GM12864 (cell line): ENCODE data around the gene VPS16.

ENCODE experiments used
- DNase-seq: peaks from one replicate; pipeline ENCODE4 v3.0.0-alpha.2; 2011; ENCODE audit warnings: low read depth
- H3K4me3 ChIP-seq: 2 replicates; pipeline ENCODE4 v1.5.1; 2011; ENCODE audit warnings: mild to moderate bottlenecking, low read depth, low read length, control low read depth
- TF ChIP-seq, protein P1 (sequence below): IDR thresholded peaks from 2 replicates; pipeline ENCODE4 v1.5.1; 2011; ENCODE audit warnings: low read depth, mild to moderate bottlenecking, moderate library complexity, low read length, control low read depth, inconsistent platforms; ENCODE audit errors: missing control alignments

Gene VPS16

DNA sequence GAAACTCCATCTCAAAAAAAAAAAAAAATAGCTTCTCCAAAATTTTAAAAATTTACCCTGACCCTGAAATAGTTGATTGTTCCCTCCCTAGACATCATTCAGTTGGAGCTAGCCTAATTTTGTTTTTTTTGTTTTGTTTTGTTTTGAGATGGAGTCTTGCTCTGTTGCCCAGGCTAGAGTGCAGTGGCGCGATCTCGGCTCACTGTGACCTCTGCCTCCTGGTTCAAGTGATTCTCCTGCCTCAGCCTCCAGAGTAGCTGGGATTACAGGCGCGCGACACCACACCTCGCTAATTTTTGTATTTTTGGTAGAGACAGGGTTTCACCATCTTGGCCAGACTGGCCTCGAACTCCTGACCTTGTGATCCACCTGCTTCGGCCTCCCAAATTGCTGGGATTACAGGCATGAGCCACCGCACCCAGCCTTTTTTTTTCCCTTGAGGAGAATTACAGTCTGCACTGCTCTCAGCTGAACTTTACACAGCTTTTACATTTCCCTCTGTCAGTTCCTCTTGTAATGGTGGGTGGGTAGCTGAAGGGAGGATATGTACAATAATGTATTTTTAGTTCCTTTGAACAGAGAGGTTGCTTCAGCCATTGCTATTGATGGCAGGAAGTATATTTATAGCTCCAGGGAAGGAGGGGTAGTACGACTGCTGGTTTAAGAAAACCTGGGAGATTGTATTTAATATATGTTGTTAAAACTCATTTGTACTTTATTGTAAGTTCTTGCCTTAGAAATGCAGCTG lies 60.5 kb downstream of the VPS16 start:
- no peak overlapping the region for H3K4me3 ChIP-seq
- DNase-seq, result no peak
- TF ChIP-seq, protein P1, sequence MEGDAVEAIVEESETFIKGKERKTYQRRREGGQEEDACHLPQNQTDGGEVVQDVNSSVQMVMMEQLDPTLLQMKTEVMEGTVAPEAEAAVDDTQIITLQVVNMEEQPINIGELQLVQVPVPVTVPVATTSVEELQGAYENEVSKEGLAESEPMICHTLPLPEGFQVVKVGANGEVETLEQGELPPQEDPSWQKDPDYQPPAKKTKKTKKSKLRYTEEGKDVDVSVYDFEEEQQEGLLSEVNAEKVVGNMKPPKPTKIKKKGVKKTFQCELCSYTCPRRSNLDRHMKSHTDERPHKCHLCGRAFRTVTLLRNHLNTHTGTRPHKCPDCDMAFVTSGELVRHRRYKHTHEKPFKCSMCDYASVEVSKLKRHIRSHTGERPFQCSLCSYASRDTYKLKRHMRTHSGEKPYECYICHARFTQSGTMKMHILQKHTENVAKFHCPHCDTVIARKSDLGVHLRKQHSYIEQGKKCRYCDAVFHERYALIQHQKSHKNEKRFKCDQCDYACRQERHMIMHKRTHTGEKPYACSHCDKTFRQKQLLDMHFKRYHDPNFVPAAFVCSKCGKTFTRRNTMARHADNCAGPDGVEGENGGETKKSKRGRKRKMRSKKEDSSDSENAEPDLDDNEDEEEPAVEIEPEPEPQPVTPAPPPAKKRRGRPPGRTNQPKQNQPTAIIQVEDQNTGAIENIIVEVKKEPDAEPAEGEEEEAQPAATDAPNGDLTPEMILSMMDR, result no peak

DNA sequence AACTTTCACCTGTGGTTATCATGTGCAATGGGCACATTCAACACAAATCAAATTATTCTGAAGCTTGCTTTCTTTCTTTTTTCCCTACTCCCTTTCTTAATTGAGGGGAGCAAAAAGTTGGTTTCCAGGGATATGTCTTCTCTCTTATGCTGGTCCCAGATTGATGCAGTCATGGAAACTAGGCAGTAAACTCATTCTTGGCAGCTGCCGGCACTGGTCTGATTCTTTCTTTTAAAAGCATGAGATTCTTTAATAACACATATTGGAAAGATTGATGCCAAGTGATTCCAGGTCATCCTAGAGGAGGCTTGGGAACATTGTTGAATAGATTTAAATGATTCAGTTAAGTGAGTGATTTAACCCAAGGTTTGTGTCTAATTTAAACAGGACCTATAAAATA lies 61.7 kb downstream of the VPS16 start:
- DNase-seq, result no peak
- no peak overlapping the region for H3K4me3 ChIP-seq
- TF ChIP-seq, protein P1, result no peak

DNA sequence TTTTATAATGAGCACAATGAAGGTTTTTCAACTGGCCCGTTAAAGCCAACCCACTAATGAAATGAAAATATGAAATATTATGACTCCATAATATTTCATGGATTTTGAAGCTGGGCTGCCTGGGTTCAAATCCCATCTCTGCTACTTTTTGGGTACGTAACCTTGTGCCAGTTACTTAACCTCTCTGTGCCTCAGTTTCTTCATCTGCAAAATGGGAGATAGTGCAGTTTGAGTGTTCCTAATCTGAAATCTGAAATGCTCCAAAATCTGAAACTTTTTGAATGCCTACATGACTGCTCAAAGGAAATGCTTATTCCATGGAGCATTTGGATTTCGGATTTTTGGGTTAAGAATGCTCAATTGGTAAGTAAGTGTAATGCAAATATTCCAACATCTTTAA lies 62.3 kb downstream of the VPS16 start:
- TF ChIP-seq, protein P1, result no peak
- DNase-seq, result no peak
- no peak overlapping the region for H3K4me3 ChIP-seq

DNA sequence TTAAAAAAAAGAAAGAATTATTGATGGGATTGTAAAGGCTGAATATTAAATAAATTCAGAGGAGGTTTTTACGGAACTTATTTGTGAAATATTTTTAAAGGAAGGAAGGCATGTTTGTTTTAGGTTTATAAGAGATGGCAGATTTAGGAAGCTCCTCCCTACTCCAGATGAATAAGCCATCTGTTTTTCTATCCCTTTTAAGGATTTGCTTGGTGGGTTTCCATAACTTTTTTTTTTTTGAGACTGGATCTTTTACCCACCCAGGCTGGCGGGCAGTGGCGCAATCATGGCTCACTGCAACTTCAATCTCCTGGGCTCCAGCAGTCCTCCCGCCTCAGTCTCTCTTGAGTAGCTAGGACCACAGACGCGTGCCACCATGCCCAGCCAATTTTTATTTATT lies 63.1 kb downstream of the VPS16 start:
- TF ChIP-seq, protein P1, result no peak
- no peak for DNase-seq

DNA sequence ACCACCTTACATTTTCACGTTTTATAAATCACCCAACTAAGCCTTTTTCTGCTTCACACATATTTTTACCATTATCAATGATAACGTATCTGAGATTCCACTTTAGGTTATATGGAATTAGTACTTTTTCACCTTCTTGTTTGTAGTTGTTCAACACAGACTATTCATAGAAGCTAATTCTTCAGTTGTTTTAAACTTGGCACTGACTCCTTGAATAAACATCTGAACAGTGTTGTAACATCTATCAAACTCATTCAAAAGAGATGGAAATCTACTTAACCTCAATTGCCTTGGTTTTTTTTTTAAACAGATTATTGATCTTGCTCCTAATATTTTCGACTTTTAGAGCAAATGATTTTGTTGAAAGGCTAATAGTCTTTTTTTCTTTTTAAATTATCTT lies 67.0 kb downstream of the VPS16 start:
- no peak overlapping the region for H3K4me3 ChIP-seq
- TF ChIP-seq, protein P1, result no peak
- no peak for DNase-seq

More for the DNA sequence above, 63.1 kb downstream of the VPS16 start:
- no peak overlapping the region for H3K4me3 ChIP-seq

DNA sequence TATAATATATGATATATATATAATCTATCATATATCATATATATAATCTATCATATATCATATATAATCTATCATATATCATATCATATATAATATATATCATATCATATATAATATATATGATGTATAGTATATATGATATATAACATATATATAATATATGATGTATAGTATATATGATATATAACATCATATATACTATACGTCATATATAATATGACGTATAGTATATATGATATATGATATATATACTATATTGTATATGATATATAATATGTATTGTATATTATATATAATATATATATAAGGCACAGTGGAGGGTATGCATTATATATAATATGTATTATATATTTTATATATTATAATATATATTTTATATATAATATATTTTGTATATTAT lies 69.4 kb downstream of the VPS16 start:
- DNase-seq, result no peak
- TF ChIP-seq, protein P1, result no peak
- no peak overlapping the region for H3K4me3 ChIP-seq

DNA sequence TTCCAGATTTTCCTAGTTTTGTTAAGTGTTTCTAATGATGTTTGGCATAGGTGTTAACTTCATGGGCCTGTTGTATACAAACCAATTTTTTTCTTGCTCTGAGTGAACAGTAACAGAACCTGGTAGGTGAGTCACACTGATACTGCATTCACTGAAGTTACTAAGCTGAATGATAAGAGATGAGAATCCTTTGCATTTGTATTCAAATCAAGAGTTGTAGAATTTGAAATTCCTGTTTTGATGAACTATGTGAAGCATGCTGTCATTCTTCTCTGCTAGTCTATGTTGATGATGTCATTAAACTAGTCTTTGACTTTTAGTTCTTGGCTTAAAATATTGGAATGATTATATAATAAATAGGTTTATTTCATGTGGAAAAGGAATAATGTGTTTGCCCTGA lies 70.7 kb downstream of the VPS16 start:
- H3K4me3 ChIP-seq, result no peak overlapping the region
- DNase-seq, result no peak
- TF ChIP-seq, protein P1, result no peak
